Mucosa of stomach (tissue), 1 donor: ENCODE data around the gene DOCK11.

Source experiments
- H3K27me3 ChIP-seq: one replicate; pipeline ENCODE4 v1.7.0; 2013; ENCODE audit warnings: mild to moderate bottlenecking, low read length; ENCODE audit not compliant: control insufficient read depth, insufficient read depth
- H3K36me3 ChIP-seq: one replicate; pipeline ENCODE4 v1.7.0; 2013; ENCODE audit warnings: low read length; ENCODE audit not compliant: control insufficient read depth, insufficient read depth
- H3K4me1 ChIP-seq: one replicate; pipeline ENCODE4 v1.7.0; 2013; ENCODE audit warnings: mild to moderate bottlenecking, low read length; ENCODE audit not compliant: control insufficient read depth, insufficient read depth
- H3K4me3 ChIP-seq: one replicate; pipeline ENCODE4 v1.7.0; 2013; ENCODE audit warnings: low read length
- H3K9ac ChIP-seq: one replicate; pipeline ENCODE4 v1.7.0; 2013; ENCODE audit warnings: mild to moderate bottlenecking, low read length, moderate library complexity
- H3K9me3 ChIP-seq: one replicate; pipeline ENCODE4 v1.7.0; 2013; ENCODE audit warnings: mild to moderate bottlenecking, low read length, moderate library complexity; ENCODE audit not compliant: control insufficient read depth
- donor health status: Pancreatic carcinoma.

The DOCK11 gene

GRCh38 chrX:118541482-118541881 lies 45.9 kb downstream of the DOCK11 start:
- Histone ChIP-seq H3K9ac (no peak overlapping the region), H3K36me3 (no peaks in the 10 kb centered on the region), H3K9me3 (no peaks in the 10 kb centered on the region), H3K27me3 (no peaks in the 10 kb centered on the region), H3K4me3 (no peak overlapping the region), H3K4me1 (no peaks in the 10 kb centered on the region)

- no peaks in the 10 kb centered on the region for H3K9me3 ChIP-seq
Observed at GRCh38 chrX:118545510-118545909, 49.9 kb downstream of the DOCK11 start.

GRCh38 chrX:118548841-118549240 lies 53.2 kb downstream of the DOCK11 start:
- no peaks in the 10 kb centered on the region for H3K27me3 ChIP-seq

More at GRCh38 chrX:118545510-118545909, 49.9 kb downstream of the DOCK11 start:
- Histone ChIP-seq H3K27me3 (no peaks in the 10 kb centered on the region), H3K4me1 (no peaks in the 10 kb centered on the region), H3K9ac (no peak overlapping the region), H3K4me3 (no peak overlapping the region), H3K36me3 (no peaks in the 10 kb centered on the region)

GRCh38 chrX:118550792-118551191 lies 55.2 kb downstream of the DOCK11 start:
- Histone ChIP-seq H3K9ac (no peak overlapping the region), H3K27me3 (no peaks in the 10 kb centered on the region), H3K4me3 (no peak overlapping the region), H3K36me3 (no peaks in the 10 kb centered on the region), H3K9me3 (no peaks in the 10 kb centered on the region), H3K4me1 (no peaks in the 10 kb centered on the region)

More at GRCh38 chrX:118548841-118549240, 53.2 kb downstream of the DOCK11 start:
- H3K36me3 ChIP-seq = no peaks in the 10 kb centered on the region
- H3K4me1 ChIP-seq = no peaks in the 10 kb centered on the region
- H3K4me3 ChIP-seq = no peak overlapping the region
- H3K9ac ChIP-seq = no peak overlapping the region
- H3K9me3 ChIP-seq = no peaks in the 10 kb centered on the region

- Histone ChIP-seq H3K36me3 (no peaks in the 10 kb centered on the region), H3K9ac (no peak overlapping the region), H3K9me3 (no peaks in the 10 kb centered on the region), H3K4me3 (no peak overlapping the region), H3K4me1 (no peaks in the 10 kb centered on the region), H3K27me3 (no peaks in the 10 kb centered on the region)
Observed at GRCh38 chrX:118551426-118551825, 55.8 kb downstream of the DOCK11 start.

- Histone ChIP-seq H3K9ac (no peak overlapping the region), H3K4me3 (no peak overlapping the region), H3K36me3 (no peaks in the 10 kb centered on the region), H3K4me1 (no peaks in the 10 kb centered on the region), H3K9me3 (no peaks in the 10 kb centered on the region), H3K27me3 (no peaks in the 10 kb centered on the region)
Observed at GRCh38 chrX:118552121-118552900, 56.7 kb downstream of the DOCK11 start.

- H3K4me3 ChIP-seq = no peak overlapping the region
- H3K4me1 ChIP-seq = no peaks in the 10 kb centered on the region
- no peaks in the 10 kb centered on the region for H3K9me3 ChIP-seq
- no peaks in the 10 kb centered on the region for H3K27me3 ChIP-seq
- no peaks in the 10 kb centered on the region for H3K36me3 ChIP-seq
- H3K9ac ChIP-seq = no peak overlapping the region
Observed at GRCh38 chrX:118553042-118553710, 57.6 kb downstream of the DOCK11 start.

GRCh38 chrX:118554511-118554910 lies 58.9 kb downstream of the DOCK11 start:
- Histone ChIP-seq H3K4me1 (no peaks in the 10 kb centered on the region), H3K4me3 (no peak overlapping the region), H3K9ac (no peak overlapping the region), H3K9me3 (no peaks in the 10 kb centered on the region), H3K27me3 (no peaks in the 10 kb centered on the region), H3K36me3 (no peaks in the 10 kb centered on the region)

- no peaks in the 10 kb centered on the region for H3K9me3 ChIP-seq
- no peak overlapping the region for H3K9ac ChIP-seq
- H3K27me3 ChIP-seq = no peaks in the 10 kb centered on the region
- no peaks in the 10 kb centered on the region for H3K4me1 ChIP-seq
- no peaks in the 10 kb centered on the region for H3K36me3 ChIP-seq
- no peak overlapping the region for H3K4me3 ChIP-seq
Observed at GRCh38 chrX:118558926-118559325, 63.3 kb downstream of the DOCK11 start.

- Histone ChIP-seq H3K27me3 (no peaks in the 10 kb centered on the region), H3K36me3 (no peaks in the 10 kb centered on the region)
Observed at GRCh38 chrX:118560489-118560888, 64.9 kb downstream of the DOCK11 start.

GRCh38 chrX:118562582-118563164 lies 67.1 kb downstream of the DOCK11 start:
- Histone ChIP-seq H3K9ac (no peak overlapping the region), H3K4me1 (no peaks in the 10 kb centered on the region), H3K27me3 (no peaks in the 10 kb centered on the region), H3K9me3 (no peaks in the 10 kb centered on the region), H3K36me3 (no peaks in the 10 kb centered on the region), H3K4me3 (no peak overlapping the region)

More at GRCh38 chrX:118560489-118560888, 64.9 kb downstream of the DOCK11 start:
- H3K4me3 ChIP-seq = no peak overlapping the region
- no peaks in the 10 kb centered on the region for H3K4me1 ChIP-seq
- H3K9me3 ChIP-seq = no peaks in the 10 kb centered on the region
- no peak overlapping the region for H3K9ac ChIP-seq

GRCh38 chrX:118564498-118564897 lies 68.9 kb downstream of the DOCK11 start:
- H3K27me3 ChIP-seq = no peaks in the 10 kb centered on the region
- H3K4me1 ChIP-seq = no peaks in the 10 kb centered on the region
- no peaks in the 10 kb centered on the region for H3K36me3 ChIP-seq
- no peaks in the 10 kb centered on the region for H3K9me3 ChIP-seq
- H3K9ac ChIP-seq = no peak overlapping the region
- no peak overlapping the region for H3K4me3 ChIP-seq
